ENCODE results near the gene GRAMD2A.

The GRAMD2A gene

DNA sequence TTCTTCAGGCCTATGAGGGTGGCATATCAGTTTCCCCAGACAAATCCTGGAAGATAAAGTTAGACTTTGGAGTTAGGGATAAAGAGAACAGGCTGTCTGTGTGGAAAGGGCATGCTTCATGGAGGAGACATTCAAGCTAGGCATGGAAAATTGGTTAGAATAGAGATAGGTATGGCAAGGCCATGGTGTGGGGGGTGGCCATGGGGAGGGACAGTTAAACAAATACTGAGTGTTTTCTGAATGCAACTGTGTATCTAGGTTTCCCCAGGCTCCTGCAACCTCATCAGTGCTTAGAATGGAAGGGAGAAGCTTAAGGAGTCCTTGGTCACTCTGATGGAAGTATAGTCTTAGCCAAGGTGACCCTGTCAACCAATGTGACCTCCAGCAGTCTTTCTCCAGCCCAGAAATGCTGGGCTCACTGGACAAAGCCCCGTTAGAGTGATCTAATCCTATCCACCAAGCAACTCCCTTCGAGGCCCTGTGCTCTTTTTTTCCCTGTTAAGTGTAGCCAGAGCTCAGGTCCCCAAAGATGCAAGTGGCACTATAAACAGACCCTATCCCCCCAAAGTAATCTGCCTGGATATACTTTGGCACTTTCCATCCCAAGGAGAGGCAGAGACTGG is 38.9 kb upstream of the GRAMD2A start:
- no peak for DNase-seq (ENCODE audit: low read depth)
- H3K4me3 ChIP-seq (ENCODE audit: control insufficient read depth, low read depth, low read length), result peak overlapping the region; percentile 53

GRCh38 chr15:72235298-72235697 is 37.7 kb upstream of the GRAMD2A start:
- DNase-seq (ENCODE audit: low read depth), result no peak
- TF ChIP-seq, protein P1, sequence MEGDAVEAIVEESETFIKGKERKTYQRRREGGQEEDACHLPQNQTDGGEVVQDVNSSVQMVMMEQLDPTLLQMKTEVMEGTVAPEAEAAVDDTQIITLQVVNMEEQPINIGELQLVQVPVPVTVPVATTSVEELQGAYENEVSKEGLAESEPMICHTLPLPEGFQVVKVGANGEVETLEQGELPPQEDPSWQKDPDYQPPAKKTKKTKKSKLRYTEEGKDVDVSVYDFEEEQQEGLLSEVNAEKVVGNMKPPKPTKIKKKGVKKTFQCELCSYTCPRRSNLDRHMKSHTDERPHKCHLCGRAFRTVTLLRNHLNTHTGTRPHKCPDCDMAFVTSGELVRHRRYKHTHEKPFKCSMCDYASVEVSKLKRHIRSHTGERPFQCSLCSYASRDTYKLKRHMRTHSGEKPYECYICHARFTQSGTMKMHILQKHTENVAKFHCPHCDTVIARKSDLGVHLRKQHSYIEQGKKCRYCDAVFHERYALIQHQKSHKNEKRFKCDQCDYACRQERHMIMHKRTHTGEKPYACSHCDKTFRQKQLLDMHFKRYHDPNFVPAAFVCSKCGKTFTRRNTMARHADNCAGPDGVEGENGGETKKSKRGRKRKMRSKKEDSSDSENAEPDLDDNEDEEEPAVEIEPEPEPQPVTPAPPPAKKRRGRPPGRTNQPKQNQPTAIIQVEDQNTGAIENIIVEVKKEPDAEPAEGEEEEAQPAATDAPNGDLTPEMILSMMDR (conservative IDR thresholded peaks at IDR 0.05; ENCODE audit: control insufficient read depth, insufficient read depth, low read depth, low read length), result no peak
- no peak overlapping the region for H3K4me3 ChIP-seq (ENCODE audit: control insufficient read depth, low read depth, low read length)

More for the DNA sequence above, 38.9 kb upstream of the GRAMD2A start:
- TF ChIP-seq, protein P1 (conservative IDR thresholded peaks at IDR 0.05; ENCODE audit: control insufficient read depth, insufficient read depth, low read depth, low read length), result no peak

DNA sequence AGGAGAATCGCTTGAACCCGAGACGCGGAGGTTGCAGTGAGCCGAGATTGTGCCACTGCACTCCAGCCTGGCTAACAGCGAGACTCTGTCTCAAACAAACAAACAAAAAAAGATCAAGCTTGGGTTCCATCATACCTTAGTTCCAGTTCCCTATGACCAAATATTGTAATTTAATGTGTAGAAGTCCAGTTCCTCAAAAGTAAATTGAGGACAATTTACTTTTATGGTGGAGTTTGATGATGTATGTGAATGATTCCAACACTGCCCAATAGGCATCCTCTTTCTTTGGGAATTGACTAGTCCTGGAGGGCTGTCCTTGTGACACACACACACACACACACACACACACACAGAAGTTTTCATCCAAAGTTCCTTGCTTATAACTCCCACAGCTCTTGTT is 36.2 kb upstream of the GRAMD2A start:
- no peak overlapping the region for H3K4me3 ChIP-seq (ENCODE audit: control insufficient read depth, low read depth, low read length)
- TF ChIP-seq, protein P1 (conservative IDR thresholded peaks at IDR 0.05; ENCODE audit: control insufficient read depth, insufficient read depth, low read depth, low read length), result no peak
- peak; percentile 14 for DNase-seq (ENCODE audit: low read depth)

DNA sequence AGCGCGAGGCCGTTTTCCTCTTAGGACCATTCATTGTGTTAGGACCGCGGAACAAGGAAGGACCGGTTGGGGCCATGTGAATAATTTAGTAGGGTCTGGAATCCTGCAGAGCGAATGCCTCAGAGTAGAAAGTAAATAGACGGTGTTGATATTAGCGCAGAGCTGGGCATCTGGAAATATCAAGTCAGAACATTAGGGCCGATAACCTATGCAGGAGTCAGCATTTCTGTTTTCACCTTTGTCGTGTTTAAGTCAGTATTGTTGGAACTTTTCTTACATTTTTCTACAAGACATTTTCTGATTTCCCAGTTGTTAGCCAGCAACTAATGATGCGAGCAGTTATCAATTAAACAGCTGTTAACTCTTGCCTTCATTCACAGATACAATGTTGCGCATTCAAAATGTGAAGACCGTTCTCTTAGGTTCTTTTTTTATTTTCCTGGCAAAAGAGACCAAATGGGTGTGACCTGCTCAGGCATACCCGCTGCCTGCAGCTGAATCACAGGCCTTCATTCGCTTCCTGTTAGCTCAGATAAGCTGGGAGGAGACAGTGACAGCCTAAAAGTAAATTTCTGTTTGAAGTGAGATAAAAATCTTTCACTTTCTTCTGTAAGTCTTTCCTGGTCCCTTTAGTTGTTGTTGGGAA is 34.4 kb upstream of the GRAMD2A start:
- TF ChIP-seq, protein P1 (conservative IDR thresholded peaks at IDR 0.05; ENCODE audit: control insufficient read depth, insufficient read depth, low read depth, low read length), result no peak
- H3K4me3 ChIP-seq (ENCODE audit: control insufficient read depth, low read depth, low read length), result peak overlapping the region; percentile 96
- DNase-seq (ENCODE audit: low read depth), result peak; percentile 83

DNA sequence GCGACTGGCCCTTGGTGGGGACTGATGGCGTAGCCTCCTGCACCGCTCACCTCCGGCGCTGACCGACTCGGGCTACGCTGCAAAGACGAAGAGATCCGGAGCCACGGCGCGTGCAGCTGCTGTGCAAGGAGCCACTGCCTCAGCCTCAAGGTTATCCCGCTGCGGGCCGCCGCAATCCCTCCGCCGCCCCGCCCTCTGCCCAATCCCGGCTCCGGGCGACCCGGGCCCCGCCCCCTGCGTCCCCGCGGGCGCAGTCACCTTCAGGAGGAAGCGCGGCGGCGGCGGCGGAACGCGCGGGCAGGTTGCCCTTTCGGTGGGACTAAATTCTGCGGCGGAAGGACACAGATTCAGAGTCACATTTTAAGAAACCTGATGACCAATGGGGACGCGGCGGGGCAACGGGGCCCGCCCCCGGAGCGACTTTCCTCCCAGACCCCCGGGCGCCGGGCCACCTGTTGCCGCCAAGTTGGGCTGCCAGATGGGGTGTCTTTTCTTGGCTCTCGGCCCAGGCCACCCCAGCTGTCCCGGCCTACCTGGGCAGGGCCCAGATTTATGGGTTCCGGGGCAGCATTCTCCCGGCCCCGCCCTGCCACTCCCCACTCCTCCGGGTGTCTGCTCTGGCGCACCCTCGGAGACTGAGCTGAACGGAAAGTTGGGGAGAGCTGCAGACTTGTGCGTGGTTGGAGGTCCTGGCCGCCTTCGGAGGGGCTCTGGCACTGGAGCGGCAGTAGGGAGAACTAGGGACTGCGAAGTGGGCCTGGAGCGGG is 33.7 kb upstream of the GRAMD2A start, which contains the start of gene PKM:
Gene PKM, minus strand, starts transcription at position 125 of the 767 bp plus-strand sequence. CDS start 12,093 bp downstream, outside the sequence.
- TF ChIP-seq, protein P1 (conservative IDR thresholded peaks at IDR 0.05; ENCODE audit: control insufficient read depth, insufficient read depth, low read depth, low read length), result no peak
- DNase-seq (ENCODE audit: low read depth), result peak; percentile 97
- peak within 1 kb of the TSS; percentile 96 for H3K4me3 ChIP-seq (ENCODE audit: control insufficient read depth, low read depth, low read length)

- peak overlapping the region; percentile 96 for H3K4me3 ChIP-seq (ENCODE audit: control insufficient read depth, low read depth, low read length)
- TF ChIP-seq, protein P1 (conservative IDR thresholded peaks at IDR 0.05; ENCODE audit: control insufficient read depth, insufficient read depth, low read depth, low read length), result no peak
- peak; percentile 84 for DNase-seq (ENCODE audit: low read depth)
Measured at GRCh38 chr15:72230197-72231065, 32.8 kb upstream of the GRAMD2A start.
